ENCODE results near the gene SCN1B. TPM values are rescaled to one million over a fixed set of nuclear protein-coding genes. Genes with fewer than 3 reads are reported as not detected.

Gene SCN1B
- total and polyA plus RNA-seq, 2 of the 13 experiments (the other 11 are each of a cell fraction or from before 2014, with no cell fraction given): 2.7 to 20.1 TPM

DNA sequence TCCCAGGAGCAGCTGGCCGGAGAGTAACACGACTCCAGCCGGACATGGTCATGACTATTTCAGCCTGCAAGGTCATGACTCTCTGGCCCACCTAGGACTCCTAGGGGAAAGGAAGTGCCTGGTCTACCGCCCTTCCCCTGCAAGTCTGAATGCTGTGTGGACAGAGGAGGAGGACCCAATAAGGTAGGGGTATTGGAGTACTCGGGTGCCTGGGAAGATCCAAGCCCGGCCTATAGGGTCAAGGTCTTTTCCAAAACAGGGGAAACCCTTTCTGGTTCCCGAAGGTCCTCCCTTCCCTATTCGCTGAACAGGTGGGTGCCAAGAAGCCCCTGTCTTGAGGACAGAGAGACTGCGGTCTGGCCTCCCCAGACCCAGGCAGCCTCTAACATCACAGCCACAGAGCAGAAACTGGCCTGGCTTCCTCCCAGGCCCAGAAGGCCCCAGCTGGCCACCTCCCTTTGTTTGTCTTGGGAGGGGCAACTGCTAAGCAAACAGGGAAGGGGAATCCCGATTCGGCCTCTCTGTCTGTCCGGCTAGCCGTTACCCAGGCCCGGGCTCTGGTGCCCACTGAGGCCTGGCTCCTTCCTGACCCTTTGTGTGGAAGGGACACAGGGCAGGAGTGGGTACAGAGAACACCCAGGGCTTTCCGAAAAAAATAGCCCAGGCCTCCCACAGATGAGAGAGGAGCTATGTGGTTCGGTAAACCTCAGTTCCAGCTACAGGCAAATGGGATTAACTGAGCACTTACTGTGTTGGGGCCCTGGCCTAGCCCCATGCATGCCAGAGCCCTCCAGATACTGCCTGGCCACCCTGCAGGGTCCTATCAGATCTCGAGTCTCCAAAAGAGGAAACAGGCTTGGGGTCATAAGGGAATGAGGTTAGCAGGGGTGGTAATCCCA is 35.4 kb upstream of the SCN1B start (continued):
- TF ChIP-seq, protein P1, sequence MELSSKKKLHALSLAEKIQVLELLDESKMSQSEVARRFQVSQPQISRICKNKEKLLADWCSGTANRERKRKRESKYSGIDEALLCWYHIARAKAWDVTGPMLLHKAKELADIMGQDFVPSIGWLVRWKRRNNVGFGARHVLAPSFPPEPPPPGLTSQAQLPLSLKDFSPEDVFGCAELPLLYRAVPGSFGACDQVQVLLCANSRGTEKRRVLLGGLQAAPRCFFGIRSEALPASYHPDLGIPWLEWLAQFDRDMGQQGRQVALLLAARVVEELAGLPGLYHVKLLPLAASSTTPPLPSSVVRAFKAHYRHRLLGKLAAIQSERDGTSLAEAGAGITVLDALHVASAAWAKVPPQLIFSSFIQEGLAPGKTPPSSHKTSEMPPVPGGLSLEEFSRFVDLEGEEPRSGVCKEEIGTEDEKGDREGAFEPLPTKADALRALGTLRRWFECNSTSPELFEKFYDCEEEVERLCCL (CRISPR knock-in tag; IDR thresholded peaks at IDR 0.05; ENCODE audit: borderline replicate concordance): no peak
- TF ChIP-seq ZNF207 (IDR thresholded peaks at IDR 0.05; ENCODE audit: borderline replicate concordance): no peak
- TF ChIP-seq LCORL (IDR thresholded peaks at IDR 0.05): no peak
- TF ChIP-seq LCORL (CRISPR knock-in tag; IDR thresholded peaks at IDR 0.05): peak; percentile 86
- peak; percentile 46; the same call in 1 of the 2 replicates for TF ChIP-seq NR2C2 (CRISPR knock-in tag; IDR thresholded peaks at IDR 0.05; ENCODE audit: borderline replicate concordance)
- TF ChIP-seq, protein P2, sequence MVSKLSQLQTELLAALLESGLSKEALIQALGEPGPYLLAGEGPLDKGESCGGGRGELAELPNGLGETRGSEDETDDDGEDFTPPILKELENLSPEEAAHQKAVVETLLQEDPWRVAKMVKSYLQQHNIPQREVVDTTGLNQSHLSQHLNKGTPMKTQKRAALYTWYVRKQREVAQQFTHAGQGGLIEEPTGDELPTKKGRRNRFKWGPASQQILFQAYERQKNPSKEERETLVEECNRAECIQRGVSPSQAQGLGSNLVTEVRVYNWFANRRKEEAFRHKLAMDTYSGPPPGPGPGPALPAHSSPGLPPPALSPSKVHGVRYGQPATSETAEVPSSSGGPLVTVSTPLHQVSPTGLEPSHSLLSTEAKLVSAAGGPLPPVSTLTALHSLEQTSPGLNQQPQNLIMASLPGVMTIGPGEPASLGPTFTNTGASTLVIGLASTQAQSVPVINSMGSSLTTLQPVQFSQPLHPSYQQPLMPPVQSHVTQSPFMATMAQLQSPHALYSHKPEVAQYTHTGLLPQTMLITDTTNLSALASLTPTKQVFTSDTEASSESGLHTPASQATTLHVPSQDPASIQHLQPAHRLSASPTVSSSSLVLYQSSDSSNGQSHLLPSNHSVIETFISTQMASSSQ (IDR thresholded peaks at IDR 0.05; ENCODE audit: low read depth): peak; percentile 76
- TF ChIP-seq, protein P2 (CRISPR knock-in tag; IDR thresholded peaks at IDR 0.05; ENCODE audit: borderline replicate concordance): peak; percentile 83; the same call in 1 of the 2 replicates
- no peak for TF ChIP-seq ZNF432 (CRISPR knock-in tag; IDR thresholded peaks at IDR 0.05; ENCODE audit: borderline replicate concordance)
- TF ChIP-seq, protein P3, sequence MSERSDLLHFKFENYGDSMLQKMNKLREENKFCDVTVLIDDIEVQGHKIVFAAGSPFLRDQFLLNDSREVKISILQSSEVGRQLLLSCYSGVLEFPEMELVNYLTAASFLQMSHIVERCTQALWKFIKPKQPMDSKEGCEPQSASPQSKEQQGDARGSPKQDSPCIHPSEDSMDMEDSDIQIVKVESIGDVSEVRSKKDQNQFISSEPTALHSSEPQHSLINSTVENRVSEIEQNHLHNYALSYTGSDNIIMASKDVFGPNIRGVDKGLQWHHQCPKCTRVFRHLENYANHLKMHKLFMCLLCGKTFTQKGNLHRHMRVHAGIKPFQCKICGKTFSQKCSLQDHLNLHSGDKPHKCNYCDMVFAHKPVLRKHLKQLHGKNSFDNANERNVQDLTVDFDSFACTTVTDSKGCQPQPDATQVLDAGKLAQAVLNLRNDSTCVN (CRISPR knock-in tag; IDR thresholded peaks at IDR 0.05; ENCODE audit: borderline replicate concordance): peak; percentile 67; the same call in 1 of the 2 replicates
- TF ChIP-seq SP4 (CRISPR knock-in tag; IDR thresholded peaks at IDR 0.05): 0 out of 2 replicates have a peak, but pooled peaks have one; percentile 57
- no peak for TF ChIP-seq U2AF2 (IDR thresholded peaks at IDR 0.05; ENCODE audit: low read depth, low read length)
- TF ChIP-seq ZSCAN29 (CRISPR knock-in tag; conservative IDR thresholded peaks at IDR 0.05): no peak
- TF ChIP-seq ZKSCAN8 (CRISPR knock-in tag; IDR thresholded peaks at IDR 0.05; ENCODE audit: borderline replicate concordance): 0 out of 2 replicates have a peak, but pooled peaks have one; percentile 43
- TF ChIP-seq CEBPG (CRISPR knock-in tag; IDR thresholded peaks at IDR 0.05): 0 out of 2 replicates have a peak, but pooled peaks have one; percentile 25
- TF ChIP-seq, protein P4, sequence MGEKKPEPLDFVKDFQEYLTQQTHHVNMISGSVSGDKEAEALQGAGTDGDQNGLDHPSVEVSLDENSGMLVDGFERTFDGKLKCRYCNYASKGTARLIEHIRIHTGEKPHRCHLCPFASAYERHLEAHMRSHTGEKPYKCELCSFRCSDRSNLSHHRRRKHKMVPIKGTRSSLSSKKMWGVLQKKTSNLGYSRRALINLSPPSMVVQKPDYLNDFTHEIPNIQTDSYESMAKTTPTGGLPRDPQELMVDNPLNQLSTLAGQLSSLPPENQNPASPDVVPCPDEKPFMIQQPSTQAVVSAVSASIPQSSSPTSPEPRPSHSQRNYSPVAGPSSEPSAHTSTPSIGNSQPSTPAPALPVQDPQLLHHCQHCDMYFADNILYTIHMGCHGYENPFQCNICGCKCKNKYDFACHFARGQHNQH (CRISPR knock-in tag; IDR thresholded peaks at IDR 0.05): 0 out of 2 replicates have a peak, but pooled peaks have one; percentile 18
